Activated CD8-positive, alpha-beta memory T cell treated with anti-CD3 and anti-CD28 coated beads for 1 hour (primary cell): ENCODE data around the gene APOLD1.
A peak's percentile ranks its signal among the peaks of the same experiment; 100 is the strongest.
"Not testable (repeated sequence)": the region's sequence is repeated elsewhere in the genome, so short reads cannot be mapped to it uniquely, and the experiment has no call there.

Experiments used
- DNase-seq, 2 donors: peaks; one replicate each; pipeline ENCODE4 v3.0.0-alpha.2; 2020; ENCODE audit warnings: low read depth in 1 of 2; ENCODE audit errors: extremely low read depth in 1 of 2

The APOLD1 gene

DNA sequence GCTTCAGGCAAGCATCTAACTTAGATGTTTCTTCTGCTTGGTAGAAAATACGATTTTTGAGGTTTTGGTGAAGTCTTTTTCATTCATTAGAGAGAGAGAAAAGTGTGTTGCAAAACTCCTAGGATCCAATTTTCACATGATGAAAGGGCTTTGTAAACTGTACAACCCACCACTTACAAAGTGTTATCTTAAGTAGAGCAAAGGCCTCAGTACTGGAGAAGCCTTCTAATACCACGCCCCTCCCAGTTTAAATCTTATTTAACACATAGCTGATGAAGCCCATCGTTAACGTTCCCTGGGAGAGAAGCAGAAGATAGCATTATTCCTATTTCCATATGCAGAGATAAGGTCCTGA, 869 bp downstream of the APOLD1 start:
- no peak for DNase-seq

DNA sequence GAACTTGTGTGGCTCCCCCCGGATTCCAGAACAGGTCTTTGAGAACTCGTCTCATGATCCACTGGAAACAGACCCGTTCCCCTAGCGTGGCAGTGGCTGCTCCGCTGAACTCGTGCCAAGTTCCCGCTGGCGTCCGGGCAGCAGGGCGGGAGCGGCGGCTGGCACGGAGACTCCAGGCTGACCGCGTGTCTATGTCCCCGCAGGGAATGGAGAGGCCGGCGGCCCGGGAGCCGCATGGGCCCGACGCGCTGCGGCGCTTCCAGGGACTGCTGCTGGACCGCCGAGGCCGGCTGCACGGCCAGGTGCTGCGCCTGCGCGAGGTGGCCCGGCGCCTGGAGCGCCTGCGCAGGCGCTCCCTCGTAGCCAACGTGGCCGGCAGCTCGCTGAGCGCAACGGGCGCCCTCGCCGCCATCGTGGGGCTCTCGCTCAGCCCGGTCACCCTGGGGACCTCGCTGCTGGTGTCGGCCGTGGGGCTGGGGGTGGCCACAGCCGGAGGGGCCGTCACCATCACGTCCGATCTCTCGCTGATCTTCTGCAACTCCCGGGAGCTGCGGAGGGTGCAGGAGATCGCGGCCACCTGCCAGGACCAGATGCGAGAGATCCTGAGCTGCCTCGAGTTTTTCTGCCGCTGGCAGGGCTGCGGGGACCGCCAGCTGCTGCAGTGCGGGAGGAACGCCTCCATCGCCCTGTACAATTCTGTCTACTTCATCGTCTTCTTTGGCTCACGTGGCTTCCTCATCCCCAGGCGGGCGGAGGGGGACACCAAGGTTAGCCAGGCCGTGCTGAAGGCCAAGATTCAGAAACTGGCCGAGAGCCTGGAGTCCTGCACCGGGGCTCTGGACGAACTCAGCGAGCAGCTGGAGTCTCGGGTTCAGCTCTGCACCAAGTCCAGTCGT, 1.5 kb downstream of the APOLD1 start:
- peak; percentile 10 to 52 for DNase-seq

DNA sequence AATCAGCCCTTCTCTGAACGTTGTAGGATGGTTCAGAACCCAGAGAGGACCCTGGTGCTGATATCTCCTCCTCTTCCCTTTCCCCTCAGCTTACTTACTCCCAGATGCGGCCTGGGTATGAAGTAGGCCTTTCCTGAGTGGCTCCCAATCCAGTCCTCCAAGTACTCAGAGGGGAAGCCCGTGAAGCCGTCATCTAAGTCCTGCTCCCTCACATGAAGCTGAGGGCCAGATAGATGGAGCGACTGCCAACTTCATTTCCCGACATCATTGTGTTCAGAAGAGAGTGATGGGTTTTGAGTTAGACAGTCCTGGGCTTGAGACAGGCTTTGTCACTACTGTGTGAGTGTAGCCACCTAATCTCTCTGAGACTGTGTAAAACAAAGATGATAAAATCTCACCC, 2.7 kb downstream of the APOLD1 start:
- DNase-seq, result no peak

DNA sequence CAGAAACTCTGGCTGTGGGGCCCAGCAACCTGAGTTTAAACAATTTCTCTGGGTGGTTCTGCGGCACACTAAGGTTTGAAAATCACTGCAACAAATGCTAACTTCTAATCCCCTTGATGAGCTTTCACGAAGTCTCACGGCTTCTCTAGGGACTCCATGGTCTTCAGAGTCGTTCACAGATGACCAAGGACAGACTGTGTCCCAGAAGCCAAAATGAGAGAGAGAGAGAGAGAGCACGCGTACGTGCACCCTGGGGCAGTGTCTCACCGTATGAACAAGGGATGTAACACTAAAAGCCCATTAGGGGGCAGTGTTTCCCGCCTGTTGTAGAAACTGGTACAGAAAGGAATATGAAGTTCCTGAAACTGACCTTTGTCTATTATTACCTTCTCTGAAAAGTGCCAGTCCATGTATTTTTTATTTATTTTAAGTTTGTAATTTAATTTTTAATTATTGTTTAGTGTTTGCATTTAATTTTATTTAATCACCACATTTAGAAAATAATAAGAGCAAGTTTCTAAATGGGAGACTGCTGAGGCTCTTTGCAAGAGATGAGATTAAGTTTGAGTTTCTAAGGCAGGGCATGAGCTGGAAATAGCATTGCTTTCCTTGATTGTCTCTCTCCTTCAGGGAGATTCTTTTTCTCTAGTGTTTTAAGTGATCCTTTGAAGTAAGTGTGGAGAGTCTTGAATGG, 3.4 kb downstream of the APOLD1 start:
- peak; percentile 22 to 29 for DNase-seq

DNA sequence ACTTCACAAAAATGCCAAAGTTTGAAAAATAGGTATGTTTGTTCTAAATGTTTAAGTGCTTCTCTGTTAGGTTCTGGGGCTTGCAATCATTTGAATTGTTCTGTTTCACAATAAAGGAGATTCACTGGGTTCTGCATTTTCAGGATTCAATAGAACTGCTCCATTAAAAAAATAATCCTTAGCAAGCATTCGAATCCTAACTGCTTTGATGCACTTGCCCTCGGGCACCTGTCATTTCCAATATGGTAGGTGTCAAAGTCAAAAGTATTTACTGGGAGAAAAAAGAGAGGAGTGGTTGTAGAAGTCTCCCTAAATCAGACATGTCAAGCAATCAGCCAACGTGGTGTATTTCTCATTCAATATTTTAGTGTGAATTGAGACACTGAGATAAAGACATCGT, 5.5 kb downstream of the APOLD1 start:
- DNase-seq, result no peak

DNA sequence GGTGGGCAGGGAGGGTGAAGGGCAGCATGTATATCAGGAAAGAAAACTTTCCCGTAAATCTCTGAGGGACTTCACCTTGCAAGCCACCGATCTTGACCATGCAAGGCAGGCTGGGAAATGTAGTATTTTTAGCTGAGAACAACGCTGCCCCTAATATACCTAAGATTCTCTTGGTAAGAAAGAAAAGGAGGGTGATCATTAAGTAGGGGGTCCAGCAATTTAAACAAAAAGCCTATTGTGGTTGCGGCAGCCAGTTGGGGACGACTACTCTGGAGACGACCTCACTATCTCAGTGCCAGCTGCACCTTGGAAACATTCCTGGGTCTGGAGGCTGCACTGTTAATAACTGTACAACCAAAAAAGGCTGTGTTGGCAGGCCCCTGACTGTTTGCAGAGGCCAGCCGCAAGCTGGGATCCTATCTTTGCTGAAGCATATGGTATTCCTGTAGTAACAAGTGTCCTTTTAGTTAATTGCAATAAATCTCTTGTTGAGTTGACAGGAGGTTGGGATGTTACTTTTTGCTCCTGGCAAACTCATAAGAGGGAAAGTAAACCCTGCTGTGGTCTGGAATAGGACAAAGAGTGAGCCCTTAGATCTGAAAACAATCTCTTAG, 6.4 kb downstream of the APOLD1 start:
- no peak for DNase-seq

DNA sequence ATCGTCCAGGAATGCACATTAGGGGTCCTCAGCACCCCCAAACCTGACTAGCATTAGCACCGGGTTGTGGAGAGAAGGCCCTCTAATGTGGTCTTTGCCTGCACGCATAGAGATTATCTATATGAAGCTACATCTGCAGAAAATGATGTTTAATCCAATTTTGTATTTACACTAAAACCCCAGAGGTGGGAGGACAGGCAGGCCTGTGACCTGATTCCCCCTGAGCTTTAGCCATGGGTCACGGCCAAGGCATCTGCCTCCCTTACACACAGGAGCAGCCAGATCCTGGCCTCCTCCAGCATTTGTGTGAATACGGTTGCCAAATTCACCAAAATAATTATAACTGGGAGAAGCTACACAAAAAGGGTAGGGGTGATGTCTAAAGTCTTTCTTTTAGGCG, 7.0 kb downstream of the APOLD1 start:
- DNase-seq, result no peak

DNA sequence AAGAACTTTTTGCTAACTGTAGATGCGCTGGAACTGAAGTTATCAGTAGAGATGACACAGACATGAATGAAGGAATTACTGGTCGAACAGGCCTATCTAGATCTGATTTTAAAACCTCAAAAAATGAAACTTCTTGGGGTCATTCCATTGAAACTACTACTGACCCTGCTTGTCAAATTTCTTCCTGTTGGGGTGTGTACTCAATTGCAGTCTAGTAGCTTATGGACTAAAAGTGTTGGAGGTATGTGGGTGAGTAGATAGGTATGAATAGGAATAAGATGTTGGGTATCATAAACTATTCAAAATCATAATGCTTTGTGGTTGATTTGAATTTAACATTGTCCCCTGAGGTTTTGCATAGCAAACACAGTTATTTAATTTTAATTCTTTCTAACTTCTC, 9.2 kb downstream of the APOLD1 start:
- DNase-seq, result no peak

DNA sequence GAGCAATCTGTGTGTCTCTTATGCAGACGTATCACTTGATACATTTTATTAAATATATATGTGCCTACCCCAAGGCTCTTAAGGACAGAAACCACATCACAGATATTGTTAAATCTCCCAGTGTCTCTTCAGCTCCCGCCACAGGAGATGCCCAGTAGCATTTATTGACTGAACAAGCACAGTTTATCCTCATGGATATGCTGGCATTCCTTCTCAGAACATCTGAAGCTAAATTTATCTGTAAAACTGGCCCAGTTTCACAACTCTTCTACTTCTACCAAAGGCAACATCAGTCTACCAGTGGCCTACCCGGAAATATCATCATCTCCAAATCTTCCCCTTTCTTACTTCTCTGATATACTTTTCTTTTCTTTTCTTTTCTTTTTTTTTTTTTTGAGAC, 10.7 kb downstream of the APOLD1 start:
- DNase-seq, result no peak

DNA sequence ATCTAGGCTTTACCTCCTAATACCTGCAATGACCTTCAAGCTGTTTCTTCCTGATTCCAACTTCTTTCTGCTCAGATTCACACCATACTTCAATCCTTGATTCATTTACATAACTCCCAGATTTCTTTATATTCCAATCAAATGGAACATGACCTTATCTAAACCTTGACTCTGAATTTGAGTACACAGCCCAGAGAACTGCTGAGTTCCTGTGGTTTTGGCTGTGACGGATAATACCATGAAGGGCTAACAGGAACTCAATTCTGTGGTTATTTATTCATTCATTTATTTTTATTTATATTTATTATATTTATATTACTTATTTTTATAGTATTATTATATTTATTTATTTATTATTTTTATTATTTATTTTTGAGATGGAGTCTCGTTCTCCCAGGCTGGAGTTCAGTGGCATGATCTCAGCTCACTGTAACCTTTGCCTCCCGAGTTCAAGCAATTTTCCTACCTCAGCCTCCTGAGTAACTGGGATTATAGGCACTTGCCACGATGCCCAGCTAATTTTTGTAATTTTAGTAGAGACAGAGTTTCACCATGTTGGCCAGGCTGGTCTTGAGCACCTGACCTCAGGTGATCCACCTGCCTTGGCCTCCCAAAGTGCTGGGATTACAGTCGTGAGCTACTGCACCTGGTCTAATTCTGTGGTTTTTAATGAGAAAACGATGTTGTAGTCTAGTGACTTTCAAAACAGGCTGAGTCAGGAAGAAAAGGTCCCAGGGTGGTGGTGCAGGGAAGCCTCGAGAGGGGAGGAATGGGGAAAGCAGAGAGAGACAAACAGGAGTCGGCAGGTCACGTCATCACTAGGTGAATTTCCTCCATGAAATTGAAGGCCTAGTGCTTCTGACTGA, 11.7 kb downstream of the APOLD1 start:
- DNase-seq, result no peak

DNA sequence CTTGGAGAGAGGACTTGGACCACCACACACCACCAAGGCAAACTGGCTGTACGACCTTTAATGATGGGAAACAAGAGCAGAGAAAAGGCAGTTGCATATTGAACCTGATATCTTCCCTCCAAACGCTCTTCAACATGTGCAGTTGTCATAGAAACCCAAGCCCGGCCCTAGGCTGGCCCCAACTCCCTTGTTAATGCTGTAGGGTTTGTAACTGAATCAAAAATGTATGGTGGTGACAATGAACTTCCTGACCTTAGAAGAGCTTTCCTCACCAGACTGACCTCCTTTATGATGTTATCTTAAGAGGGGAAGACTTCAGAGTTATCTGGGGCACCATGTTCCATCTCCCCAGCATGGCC, 12.3 kb downstream of the APOLD1 start:
- no peak for DNase-seq

DNA sequence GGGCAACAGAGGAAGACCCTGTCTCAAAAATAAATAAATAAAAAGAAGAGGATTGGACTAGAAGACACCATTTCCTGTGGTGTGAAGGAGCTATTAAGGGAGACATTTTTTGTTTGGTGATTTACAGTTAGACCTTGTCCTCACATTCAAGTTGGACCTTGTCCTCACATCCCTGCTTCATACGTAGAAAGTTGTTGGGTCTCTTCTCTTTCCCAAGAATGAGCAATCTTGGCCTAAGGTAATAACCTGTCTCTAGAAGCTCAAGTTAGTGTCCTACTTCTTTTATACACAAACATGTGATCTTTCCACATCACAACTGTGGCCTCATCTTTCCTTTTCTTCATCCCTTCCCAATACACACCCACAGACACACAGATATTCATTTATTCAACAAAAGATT, 13.0 kb downstream of the APOLD1 start:
- no peak for DNase-seq

DNA sequence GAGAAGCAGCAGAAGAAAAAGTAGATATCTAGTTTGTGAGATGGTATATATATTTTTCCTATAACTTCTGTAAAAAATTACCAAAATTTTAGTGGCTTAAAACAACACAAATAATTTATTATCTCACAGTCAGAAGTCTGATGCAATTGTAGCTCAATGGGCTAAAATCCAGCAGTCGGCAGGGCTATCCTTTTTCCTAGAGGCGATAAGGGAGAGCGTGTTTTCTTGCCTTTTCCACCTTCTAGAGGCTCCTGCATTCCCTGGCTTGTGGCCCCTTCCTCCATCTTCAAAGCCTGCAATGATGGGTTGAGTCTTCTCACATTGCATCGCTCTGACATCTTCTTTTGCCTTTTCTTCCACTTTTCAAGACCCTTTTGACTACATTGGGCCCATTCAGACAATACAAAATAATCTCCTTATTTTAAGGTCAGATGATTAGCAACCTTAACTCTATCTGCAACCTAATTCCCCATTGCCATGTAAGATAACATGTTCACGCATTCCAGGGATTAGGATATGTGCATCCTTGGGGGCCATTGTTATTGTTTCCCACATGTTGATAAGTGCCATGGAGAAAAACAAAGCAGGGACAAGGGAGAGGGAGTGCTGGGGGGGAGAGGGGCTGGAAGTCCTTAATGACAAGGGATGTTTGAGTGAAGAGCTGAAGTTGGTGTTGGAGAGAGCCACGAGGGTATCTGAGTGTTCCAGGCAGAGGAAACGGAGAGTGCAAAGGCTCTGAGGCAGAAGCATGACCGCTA, 13.9 kb downstream of the APOLD1 start:
- no peak for DNase-seq

DNA sequence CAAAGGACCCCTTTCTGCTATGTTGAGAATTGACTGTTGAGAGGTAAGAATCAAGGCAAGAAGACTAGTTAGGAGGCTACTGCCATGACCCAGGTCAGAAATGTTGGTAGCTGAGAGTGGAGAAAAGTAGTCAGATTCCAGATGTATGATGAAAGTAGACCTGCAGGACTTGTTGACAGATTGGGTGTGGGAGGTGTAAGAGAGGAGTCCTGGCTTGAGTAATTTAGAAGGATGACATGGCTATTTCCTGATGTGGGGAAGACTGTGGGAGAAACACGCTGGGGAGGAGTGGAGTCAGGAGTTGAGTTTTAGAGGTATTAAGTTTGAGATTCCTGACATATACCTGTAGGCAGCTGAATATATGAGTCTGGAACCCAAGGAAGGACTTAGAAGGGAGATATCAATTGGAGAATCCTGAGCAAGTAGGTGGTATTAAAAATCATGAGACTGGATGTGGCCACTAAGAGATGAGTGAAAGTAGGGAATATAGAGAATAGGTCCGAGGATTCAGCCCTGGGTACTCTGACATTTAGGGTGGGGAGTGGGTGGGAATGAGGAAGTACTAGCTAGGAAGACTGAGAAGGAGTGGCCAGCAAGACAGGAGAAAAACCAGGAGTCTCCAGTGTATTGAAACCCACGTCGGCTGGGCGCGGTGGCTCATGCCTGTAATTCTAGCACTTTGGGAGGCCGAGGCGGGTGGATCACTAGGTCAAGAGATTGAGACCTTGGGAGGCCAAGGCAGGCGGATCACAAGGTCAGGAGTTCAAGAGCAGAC, 15.1 kb downstream of the APOLD1 start:
- DNase-seq, result no peak

DNA sequence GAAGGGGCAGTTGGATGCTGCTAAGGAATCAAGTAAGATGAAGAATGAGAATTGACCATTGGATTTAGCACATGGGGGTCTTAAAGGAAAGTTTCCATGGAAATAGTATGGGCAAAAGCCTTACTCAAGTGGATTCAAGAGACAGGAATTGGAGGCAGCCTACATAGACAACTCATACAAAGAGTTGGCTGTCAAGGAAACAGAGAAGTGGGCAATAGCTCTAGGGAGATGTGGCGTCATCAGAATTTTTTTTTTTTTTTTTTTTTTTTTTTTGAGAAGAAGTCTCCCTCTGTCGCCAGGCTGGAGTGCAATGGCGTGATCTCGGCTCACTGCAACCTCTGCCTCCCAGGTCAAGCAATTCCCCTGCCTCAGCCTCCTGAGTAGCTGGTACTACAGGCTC, 16.2 kb downstream of the APOLD1 start:
- DNase-seq, result not testable (repeated sequence)

DNA sequence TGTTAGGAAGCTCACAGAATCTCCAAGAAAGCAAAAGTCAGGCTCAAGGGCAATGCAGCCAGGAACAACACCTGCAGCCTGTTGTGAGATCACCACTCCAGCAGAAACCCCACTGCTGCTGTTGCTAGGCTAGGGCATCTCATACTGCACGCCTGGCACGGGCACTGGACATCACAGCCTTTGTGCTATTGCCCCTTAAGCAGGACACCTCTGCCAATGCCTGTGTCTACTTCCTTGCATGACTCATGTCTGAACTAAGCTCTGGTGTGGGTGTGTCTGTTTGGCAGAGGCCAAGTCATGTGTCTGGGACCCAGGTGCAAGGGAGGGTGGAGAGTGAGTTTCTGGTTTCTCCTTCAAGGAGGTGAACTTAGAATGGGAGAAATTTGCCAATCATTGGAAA, 17.7 kb downstream of the APOLD1 start:
- DNase-seq, result no peak

DNA sequence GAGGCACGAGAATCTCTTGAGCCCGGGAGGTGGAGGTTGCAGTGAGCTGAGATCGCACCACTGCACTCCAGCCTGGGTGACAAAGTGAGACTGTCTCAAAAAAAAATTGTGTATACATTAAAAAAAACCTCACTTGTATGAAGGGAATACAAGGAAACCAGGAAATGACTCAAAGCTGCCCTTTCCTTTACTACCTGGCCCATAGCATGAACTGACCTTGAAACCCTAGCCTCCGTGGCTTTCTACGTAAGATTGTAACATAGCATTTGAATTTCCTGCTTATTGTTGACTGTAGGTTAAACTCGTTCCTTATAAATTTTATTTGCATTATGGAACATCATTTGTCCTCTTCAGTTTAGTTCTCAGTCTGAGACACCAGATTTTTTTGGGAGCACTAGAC, 18.6 kb downstream of the APOLD1 start:
- DNase-seq, result no peak

DNA sequence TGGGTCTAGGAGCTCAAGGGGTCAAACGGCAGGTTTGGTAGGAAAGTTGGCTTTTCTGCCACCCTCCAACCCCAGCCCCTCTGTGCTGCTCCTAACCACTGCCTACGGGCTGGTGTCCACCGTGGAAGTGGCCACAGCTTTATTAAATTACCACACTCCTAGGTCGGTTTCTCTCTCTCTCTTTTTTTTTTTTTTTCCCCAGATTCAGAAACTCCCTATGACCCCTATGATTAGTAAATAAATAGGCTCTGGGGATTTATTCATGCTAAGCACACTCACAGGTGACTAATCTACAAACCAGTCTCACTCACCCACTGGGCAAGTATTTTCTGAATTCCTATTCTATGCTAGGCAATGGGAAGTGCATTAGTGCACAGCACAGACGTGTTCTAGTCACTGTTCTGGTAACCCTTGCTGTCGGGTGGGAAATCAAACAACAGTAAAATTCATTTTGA, 19.0 kb downstream of the APOLD1 start:
- DNase-seq, result no peak

DNA sequence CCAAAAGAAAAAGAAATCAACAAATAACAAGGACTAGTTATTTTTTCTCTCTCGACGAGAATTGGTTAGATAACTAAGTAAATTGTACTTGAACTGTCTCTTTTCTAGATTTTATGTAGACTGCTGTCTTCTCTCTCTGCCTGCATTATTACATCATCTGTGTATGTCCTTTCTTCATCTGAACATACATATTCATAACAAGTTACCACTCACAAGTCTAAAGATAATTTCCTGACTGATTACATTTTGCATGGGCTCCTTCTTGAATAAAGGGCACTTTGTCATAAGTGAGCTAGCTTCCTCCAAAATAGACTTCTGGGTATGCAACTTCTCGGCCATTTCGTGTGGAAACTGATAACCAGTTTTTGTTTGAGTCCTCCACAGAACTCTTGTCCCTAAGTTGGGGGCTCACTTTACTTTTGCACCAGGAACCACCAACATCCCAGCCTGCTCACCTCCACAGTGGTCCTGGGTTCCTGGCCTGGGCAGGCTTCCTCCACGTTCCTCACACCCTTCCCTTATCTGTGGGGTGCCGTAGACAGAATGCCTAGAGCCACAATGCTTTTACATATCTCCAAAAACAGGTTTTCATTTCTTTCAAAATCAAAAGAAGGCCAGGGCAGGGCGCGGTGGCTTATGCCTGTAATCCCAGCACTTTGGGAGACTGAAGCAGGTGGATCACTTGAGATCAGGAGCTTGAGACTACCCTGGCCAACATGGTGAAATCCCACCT, 21.5 kb downstream of the APOLD1 start:
- DNase-seq, result no peak
